ENCODE results near the gene SCIMP.
"Not testable (repeated sequence)": the region's sequence is repeated elsewhere in the genome, so short reads cannot be mapped to it uniquely, and the experiment has no call there.

The SCIMP gene

DNA sequence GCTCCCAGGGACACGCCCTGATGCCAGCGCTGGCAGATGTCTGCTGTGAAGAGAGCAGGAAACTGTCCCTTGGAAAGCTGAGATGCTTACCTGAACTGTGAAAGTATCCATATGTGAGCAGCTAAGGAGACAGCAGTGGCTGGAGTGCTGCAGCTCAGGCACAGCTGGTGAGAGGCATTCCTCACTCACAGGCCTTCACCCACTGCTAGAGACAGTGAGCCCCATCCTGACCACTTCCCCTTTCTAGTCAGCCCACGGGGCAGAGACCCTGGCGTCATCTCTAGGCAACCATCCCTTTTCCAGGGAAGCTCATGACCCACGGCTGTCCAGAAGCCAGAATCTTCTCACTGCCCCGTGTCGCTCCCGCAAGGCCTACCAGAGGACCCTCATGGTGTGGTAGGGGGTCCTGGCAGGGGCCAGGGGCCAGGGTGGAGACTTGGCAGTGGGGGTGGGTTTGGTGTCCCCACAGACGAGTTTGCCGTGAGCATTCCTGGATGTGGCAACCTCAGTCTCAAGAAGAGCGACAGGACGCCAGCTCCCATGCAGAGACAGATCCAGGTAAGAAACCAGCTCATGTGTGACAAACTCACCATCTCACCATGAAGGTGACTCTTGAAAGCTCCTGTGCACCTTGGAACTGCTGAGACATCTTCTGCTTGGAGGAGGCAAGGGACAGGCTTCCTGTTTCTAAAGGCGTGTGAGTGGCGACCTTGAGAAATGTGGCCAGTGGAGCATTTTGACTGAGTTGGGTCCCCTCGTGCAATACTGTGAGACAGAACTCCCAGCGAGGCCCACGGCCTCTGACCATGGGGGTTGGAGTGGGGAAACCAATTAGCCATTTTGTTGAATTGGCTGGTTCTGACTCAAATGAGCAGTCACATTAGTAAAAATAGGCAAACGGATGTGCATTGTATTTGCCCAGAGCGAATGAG lies at the start of gene SCIMP:
TSS of gene SCIMP (minus strand) at position 216 of the 932 bp plus-strand sequence. CDS start at position 111, 105 bp downstream.
- no peak for DNase-seq (ENCODE audit: low read depth)

DNA sequence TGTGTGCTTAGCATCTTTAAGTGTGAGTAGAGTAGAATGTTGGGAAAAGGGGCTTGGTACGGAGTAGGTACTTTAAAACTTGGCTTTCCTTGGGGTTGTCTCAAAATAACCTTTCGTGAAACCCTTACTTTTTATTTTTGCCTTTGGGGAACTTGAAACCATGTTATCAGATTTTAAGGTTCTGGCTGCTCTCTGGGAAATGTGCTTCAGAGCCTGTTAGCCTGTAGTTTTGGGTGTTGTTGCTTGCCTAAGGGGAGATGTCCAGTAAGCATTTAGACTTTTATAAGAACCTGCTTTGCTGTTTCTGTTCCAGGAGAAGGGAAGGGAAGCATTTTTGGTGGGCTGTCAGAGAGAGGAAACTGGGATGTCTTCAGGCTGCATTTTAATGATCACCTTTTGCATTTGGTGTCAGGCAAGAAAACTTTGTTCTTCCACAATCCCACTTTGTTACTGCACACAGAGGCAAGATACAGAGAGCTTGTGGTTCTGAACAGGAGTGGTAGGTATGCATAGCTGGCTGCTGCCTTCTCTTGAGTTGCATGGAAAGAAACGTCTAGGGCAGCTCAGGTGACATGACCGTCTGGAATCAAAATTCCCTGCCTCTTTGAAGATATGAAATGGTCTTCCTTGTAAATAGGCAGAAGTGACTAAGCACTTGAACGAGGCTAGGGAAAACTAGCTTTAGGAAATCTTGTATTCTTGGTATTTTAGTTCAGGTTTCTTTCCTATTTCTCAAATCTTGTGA lies 49.1 kb upstream of the SCIMP start:
- no peak for DNase-seq (ENCODE audit: low read depth)

DNA sequence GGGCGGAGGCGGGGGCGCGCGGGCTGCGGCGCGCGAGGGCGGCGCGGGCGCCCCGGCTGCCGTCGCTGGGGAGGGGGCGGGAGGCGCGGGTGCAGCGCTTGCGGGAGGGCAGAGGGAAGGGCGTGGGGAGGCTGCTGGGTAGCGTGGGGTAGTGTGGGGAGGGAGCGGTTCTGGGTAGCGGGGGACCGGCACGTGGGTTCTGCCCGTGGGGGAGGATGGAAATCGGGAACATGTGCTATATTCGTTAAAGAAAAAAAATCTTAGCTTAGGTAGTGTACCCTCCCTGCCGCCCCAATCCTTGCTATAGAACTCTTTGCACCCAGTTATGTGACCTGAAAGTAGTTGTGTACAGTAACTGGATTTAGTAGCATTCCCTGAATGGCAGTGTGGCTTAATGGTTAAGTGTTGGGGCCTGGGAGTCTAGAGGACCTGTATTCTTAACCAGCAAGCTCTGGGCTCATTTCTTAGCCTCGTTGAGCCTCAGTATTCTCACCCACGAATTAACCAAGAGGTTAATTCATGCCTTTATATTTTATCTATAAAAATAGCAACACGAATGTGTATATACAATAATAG lies 48.1 kb upstream of the SCIMP start:
- peak; percentile 18 for DNase-seq (ENCODE audit: low read depth)

DNA sequence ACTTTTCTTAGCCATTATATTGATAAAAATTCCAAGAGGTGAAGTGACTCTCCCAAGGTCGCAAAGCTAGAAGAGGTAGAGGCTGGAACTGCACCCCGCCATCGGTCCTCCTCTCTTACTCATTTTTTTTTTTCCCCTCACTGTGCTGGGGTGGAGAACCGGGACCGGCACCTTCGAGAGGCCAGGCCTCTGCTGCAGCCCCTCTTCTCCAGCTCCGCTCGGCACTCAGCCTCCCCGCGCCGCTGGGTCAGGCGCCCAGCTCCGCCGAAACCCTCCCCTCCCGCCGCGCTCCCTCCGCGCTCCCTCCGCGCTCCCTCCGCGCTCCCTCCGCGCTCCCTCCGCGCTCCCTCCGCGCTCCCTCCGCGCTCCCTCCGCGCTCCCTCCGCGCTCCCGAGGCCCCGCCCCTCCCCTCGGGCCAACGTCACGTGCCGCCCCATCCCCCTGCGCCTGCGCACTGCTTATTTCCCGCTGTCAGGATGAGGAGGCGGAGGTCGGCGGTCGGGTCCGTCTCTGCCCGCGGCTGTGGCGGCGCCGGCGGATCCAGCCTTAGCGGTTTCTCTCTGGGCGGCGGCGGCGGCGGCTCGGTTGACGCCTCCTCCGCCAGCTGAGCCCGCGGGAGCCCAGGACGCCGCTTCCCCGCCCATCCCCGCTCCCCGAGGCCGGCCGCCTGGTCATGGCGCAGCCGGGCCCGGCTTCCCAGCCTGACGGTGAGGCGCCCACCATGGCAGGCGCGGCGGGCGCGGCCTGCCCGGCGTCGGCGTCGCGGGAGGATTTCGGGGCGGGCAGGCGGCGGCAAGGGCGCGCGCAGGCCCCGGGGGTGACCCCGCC lies 47.4 kb upstream of the SCIMP start, which contains the start of gene RABEP1:
TSS of gene RABEP1 (plus strand) at position 471 of the 828 bp plus-strand sequence. CDS start at position 674, 203 bp downstream.
- peak; percentile 96 for DNase-seq (ENCODE audit: low read depth)

DNA sequence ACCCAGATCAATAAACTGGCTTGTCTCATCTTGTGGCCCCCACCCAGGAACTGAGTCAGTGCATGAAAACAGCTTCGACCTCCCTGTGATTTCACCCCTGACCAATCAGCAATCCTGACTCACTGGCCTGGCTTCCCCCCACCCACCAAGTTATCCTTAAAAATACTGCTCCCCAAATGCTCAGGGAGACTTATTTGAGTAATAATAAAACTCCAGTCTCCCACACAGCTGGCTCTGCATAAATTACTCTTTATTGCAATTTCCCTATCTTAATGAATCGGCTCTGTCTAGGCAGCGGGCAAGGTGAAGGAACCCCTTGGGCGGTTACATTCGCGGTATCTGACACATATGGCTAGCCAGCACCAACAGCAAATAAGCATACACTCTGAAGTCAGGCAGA lies 37.7 kb upstream of the SCIMP start:
- DNase-seq (ENCODE audit: low read depth) = no peak

DNA sequence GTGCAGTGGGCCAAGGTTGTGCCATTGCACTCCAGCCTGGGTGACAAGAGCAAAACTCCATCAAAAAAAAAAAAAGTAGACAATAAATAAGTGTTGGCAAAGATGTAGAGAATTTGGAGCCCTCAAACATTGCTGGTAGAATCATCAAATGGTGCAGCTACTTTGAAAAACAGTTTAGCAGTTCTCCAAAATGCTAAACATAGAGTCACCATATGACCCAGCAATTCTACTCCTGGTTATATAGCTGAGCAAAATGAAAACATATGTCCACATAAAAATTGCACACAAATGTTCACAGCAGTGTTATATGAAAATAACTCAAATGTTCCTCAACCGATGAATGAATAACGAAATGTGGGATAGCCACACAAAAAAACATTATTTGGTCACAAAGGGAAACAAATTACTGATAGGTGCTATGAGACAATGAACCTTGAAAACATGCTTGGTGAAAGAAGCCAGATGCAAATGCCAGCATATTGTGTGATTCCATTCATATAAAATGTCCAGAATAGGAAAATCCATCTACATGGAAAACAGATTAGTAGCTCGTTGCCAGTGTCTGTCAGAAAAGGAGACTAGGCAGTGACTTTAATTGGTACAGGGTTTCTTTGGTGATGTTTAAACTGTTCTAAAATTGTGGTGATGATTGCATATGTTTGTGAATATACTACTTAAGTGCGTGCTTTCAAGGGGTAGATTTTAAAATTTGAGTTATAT lies 34.7 kb upstream of the SCIMP start:
- no peak for DNase-seq (ENCODE audit: low read depth)

DNA sequence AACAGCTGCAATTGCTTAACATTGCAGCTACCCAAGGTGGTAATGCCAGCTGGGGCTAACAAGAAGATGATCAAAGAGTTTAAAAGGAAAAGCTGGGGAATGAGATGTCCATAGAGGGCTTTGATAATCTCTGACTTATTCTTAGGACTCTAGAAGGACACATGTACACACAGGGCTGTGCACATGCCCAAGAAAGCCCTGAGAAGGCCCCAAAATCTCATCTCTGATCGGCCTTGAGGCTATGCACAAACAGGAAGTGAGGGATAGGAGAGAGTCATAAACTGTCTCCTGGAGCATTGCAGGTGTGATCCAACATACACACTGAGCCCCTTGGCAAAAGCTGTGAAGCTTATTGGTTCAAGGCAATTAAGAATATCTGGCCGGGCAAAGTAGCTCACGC lies 30.2 kb upstream of the SCIMP start:
- no peak for DNase-seq (ENCODE audit: low read depth)

DNA sequence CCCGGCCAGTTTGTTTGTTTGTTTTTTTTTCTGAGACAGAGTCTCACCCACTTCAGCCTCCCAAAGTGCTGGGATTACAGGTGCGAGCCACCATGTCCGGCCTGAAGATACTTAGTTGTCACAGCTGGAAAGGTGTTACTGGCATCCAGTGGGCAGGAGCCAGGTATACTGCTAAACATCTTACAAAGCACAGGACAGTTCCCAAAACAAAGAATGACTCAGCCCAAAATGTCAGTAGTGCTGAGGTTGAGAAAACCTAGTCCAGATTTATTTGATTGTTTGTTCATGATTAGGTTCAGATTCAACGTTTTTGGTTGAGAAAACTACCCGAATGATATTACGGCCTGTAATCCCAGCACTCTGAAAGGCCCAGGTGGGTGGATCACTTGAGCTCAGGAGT lies 28.8 kb upstream of the SCIMP start:
- DNase-seq (ENCODE audit: low read depth) = no peak

DNA sequence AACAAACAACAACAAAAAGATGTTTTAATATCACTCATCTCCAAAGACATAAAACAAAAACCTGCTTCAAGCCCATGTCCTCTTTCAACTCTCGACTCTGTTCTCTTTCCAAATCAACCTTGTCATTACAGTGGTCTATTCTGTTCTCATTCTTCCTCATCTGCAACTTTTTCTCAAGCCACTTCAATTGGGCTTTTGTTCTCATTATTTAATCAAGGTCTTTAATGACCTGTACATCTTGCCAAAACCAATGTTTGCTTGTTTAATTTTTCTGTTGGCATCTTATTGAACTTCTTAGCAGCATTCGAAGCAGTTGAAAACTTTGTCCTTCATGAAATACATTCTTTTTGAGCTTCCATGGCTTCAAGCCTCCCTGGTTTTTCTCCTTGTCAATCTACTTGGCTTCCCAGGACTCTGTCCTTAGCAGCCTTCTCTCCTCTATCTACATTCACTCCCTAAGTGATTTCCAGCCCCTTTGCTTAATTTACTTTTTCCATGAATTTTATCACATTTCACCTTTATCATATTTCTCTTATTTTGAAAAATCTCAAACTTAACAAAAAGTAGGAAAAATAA lies 27.8 kb upstream of the SCIMP start:
- no peak for DNase-seq (ENCODE audit: low read depth)

DNA sequence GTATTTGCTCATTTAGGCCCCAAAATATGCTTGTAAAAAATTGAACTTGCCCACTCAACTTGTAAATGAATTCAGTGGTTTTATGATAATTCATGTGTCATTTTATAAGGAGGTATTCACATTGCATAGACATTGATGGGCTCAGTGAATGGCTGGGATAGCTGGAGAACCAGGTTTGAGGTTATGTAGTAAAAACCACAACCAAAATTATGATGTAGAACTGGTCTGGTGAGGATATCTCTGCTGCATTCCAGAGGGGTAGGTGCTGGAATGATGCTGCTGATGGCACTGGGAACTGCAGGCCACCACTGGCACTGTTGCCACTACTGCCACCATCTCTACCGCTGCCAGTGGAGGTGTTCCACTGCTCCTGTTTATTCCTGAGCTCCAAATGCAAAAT lies 25.9 kb upstream of the SCIMP start:
- DNase-seq (ENCODE audit: low read depth) = no peak

DNA sequence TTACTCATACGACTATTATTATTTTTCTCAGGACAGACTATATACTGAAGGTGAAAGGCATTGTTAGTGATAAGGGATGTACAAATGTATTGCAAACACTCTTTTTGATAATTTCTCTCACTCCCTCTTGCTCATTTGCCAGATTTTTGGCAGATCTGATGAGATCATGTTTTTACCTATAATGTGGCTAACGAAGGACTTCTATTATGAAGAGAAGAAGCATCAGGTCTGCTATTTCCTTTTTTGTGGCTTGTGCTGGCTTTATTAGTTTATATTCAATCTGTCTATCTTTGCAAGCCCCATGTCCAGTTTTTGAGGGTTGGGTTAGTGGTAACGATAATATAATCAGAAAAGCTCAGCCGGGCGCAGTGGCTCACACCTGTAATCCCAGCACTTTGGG lies 22.5 kb upstream of the SCIMP start:
- no peak for DNase-seq (ENCODE audit: low read depth)

DNA sequence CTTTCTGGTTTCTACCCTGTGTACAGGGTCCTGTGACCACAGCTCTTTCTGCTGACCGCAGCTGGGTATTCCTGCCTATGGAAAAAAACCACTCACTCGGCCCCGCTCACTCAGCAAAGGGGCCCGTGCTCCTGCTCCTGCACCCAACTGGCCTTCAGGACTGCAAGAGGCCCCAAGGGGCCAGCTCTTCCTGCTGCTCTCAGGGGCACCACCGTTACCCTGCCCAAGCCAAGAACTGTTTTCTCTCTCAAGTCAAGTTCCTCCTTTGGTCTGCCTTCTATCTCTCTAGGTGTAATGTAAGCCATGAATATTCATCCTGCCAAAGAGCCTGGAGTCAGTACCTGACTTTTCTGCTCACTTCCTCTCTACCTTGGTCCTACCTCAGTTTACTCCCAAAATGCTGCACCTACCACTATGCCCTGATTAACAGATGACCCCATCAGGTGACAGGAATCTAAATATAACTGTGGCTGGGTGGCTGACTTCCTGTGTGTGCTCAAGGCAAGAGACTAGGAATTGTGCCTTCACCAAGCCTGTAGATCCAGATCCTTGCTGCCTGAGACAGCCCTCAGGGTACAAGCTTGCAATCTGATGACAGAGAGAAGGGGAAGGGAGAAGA lies 20.4 kb upstream of the SCIMP start:
- DNase-seq (ENCODE audit: low read depth) = no peak

DNA sequence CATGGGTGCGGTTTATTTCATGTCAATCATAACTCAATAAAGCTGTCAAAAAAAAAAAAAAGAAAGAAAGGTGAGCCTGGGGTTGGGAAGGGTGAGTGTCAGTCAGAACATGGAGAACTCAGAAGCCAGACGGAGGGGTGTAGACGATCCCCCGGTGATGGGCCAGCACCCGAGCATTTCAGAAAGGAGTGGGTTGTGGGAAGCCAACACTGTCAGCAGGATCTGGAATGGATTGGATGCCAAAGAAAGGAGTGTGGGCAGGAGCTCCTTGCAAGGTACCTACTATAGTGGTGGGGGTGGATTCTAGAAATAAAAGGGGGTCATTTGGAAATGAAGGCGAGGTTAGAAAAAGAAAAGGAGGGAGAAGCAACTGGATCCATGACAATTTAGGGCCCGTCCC lies 19.8 kb upstream of the SCIMP start:
- no peak for DNase-seq (ENCODE audit: low read depth)

DNA sequence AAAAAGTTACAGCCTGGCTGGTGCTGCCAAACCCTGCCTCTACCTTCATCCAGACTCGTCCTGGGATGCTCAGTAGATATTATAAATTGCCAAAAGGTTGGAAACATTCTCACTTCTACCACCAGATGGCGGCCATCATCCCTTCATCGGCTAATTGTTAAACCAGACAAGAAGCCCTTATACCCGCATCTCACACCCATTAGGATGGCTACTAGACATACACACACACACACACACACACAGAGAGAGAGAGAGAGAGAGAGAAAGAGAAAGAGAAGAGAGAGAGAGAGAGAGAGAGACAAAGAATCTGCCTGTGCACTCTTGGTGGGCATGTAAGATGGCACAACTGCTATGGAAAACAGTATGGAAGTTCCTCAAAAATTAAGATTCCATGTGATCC lies 15.0 kb upstream of the SCIMP start:
- DNase-seq (ENCODE audit: low read depth) = peak; percentile 46

DNA sequence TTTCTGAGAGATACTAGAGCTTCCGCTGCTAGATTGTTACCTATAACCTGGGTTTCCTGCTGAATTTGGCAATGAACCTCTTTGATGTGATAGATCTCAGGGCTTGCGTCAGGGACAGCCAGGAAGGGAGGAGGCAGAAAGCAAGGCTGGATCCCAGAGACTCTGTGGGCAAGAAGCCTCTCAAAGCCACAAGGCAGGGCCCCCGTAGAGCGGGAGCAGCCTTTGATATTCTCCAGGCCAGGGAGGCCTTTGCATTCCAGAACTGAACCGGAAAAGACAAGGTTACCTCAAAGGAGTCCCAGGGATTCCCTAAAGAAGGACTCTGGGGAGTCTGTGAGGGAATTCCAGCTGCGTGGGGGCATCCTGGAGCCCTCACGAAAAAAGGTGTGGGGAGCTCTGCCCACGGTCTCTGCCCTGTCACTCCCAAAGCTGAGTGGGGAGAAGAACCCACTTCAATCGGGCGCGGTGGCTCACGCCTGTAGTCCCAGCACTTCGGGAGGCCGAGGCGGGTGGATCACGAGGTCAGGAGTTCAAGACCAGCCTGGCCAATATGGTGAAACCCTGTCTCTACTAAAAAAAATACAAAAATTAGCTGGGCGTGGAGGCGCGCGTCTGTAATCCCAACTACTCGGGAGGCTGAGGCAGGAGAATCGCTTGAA lies 14.3 kb upstream of the SCIMP start:
- DNase-seq (ENCODE audit: low read depth) = no peak

DNA sequence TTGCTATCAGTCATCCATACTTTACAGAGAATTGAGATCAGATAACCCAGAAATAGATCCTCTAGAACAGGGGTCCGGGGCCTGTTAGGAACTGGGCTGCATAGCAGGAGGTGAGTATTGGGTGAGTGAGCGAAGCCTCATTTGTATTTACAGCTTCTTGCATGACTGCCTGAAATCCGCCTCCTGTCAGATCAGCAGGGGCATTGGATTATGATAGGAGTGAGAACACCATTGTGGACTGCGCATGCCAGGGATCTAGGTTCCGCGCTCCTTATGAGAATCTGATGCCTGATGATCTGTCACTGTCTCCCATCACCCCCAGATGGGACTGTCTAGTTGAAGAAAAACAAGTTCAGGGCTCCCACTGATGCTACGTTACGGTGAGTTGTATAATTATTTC lies 13.0 kb upstream of the SCIMP start:
- no peak for DNase-seq (ENCODE audit: low read depth)

DNA sequence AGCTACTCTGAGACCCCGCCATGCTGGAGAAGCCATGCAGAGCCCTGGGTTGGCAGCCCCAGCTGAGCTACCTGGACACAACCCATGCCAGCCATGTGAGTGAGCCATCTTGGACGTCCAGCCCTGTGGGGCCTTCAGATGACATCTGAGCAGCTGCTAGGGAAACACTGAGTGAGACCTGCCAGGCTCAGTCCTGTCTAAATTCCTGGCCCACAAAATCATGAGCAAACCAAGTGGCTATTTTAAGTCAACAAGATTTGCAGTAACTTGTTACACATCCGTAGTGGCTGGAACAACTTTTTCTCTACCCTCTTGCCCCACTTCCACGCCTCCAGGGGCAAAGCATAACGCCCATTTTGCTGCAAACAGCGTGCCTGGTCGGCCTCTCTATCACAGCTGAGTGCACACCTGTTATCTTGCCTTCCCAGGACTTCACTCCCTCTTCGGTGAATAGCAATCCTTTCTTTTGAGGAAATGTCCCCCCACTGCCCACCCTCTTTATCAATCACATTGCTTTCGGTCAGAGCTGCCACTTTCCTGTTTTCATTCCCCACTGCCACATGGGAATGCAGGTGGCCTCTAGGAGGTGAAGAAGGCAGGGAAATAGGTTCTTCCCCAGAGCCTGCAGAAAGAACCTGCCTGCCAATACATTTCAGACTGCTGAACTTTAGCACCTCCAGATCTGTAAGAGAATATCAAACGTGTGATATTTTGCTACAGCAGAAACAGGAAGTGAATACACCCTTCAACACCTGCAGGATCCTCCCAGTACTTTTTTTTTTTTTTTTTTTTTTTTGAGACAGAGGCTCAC lies 7.4 kb upstream of the SCIMP start:
- no peak for DNase-seq (ENCODE audit: low read depth)

DNA sequence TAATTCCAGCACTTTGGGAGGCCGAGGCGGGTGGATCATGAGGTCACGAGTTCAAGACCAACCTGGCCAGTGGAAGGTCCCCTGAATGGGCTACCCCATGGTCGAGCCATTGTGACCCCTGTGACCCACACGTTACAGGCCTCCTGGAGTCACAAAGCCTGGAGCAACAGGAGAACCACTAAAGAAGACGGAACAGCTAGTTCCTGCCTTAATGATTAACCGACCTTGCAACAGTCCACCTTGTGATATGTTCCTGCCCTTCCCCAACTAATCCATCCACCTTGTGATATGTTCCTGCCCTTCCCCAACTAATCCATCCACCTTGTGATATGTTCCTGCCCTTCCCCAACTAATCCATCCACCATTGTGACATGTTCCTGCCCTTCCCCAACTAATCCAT lies 5.1 kb upstream of the SCIMP start:
- DNase-seq (ENCODE audit: low read depth) = not testable (repeated sequence)

DNA sequence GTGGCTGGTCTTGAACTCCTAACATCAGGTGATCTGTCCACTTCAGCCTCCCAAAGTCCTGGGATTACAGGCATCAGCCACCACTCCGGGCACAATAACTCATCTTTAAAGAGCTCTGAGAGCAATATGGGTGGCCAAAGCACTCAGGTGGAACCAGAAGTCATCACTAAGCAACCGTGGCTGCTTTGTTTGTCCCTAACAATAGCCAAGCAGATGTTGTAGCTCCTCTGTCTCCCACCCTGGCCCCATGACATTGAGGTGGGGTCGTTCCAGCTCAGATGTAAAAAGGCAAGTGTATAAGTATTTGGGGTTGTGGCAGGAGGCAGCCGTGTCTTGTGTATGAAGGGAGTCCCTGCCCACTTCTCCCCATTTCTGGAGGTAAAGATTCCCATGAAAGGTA lies 3.7 kb upstream of the SCIMP start:
- DNase-seq (ENCODE audit: low read depth) = no peak

Data from activated T-cell treated with anti-CD3 and anti-CD28 coated beads for 1 hour (primary cell).